Measurements from ENCODE around the gene MYORG.

The MYORG gene

GRCh38 chr9:34326690-34327089 lies 50.0 kb downstream of the MYORG start:
- Histone ChIP-seq H3K4me2 (ENCODE audit: low read depth, low read length, poor library complexity, severe bottlenecking) (peak overlapping the region; percentile 88), H3K79me2 (ENCODE audit: insufficient read depth, low read length) (peaks cover 54% of the 10 kb centered on the region)

DNA sequence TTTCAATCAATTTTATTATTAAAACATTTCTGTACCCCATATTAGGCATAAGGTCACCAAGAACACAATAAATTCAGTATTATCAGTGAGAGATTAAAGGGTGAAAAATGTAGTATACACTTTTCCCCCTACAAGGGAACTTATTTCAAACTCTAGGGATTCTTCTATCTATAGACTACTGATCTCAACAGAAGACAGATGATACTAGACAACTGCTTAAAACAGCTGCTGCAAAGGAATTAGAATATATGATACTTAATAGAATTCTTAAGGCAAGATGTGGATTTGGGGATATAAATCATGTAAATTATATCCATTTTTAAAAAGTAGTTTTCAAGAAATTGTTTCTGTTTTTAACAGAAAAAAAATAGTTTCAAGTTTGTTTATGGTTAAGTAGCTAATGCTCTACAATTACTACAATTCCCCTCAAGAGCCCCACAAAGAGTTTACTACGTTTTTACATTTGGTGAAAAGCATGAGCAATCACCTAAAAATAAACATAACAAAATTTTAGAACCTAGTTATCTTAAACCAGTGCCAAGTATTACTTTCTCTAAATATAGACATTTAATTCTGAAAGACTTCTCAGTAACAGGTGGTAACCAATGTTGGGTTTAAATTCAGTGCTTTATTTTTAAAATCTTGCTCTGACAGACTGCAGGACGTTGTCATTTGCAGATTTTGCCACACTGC lies 53.7 kb downstream of the MYORG start:
- no peaks in the 10 kb centered on the region for H3K27me3 ChIP-seq (ENCODE audit: insufficient read depth, low read length, poor library complexity, severe bottlenecking)
- H3F3A ChIP-seq (ENCODE audit: low read depth), result no peaks in the 10 kb centered on the region
- no peaks in the 10 kb centered on the region for H4K20me1 ChIP-seq (ENCODE audit: insufficient read depth, low read length, poor library complexity, severe bottlenecking)
- H3K9me3 ChIP-seq (ENCODE audit: insufficient read depth, low read depth, low read length), result no peaks in the 10 kb centered on the region
- H3K4me3 ChIP-seq (ENCODE audit: low read length, poor library complexity, severe bottlenecking), result no peak overlapping the region
- no peak overlapping the region for H2AFZ ChIP-seq (ENCODE audit: low read length)
- H3K4me1 ChIP-seq (ENCODE audit: insufficient read depth, low read length, poor library complexity, severe bottlenecking), result peaks cover 11% of the 10 kb centered on the region
- H3K9me2 ChIP-seq (replicated peaks; ENCODE audit: low read depth, low read length), result no peaks in the 10 kb centered on the region
- TF ChIP-seq, protein P1, sequence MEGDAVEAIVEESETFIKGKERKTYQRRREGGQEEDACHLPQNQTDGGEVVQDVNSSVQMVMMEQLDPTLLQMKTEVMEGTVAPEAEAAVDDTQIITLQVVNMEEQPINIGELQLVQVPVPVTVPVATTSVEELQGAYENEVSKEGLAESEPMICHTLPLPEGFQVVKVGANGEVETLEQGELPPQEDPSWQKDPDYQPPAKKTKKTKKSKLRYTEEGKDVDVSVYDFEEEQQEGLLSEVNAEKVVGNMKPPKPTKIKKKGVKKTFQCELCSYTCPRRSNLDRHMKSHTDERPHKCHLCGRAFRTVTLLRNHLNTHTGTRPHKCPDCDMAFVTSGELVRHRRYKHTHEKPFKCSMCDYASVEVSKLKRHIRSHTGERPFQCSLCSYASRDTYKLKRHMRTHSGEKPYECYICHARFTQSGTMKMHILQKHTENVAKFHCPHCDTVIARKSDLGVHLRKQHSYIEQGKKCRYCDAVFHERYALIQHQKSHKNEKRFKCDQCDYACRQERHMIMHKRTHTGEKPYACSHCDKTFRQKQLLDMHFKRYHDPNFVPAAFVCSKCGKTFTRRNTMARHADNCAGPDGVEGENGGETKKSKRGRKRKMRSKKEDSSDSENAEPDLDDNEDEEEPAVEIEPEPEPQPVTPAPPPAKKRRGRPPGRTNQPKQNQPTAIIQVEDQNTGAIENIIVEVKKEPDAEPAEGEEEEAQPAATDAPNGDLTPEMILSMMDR (conservative IDR thresholded peaks at IDR 0.05; ENCODE audit: low read length), result no peak
- no peak for TF ChIP-seq EZH2phosphoT487 (IDR thresholded peaks at IDR 0.05; ENCODE audit: borderline replicate concordance)
- peak overlapping the region; percentile 5 for H3K9ac ChIP-seq (ENCODE audit: low read depth, low read length, poor library complexity, severe bottlenecking)
- peaks cover 33% of the 10 kb centered on the region for H3K79me2 ChIP-seq (ENCODE audit: insufficient read depth, low read length)
- no peaks in the 10 kb centered on the region for H3K36me3 ChIP-seq (ENCODE audit: insufficient read depth, low read length)
- peak overlapping the region; percentile 3 for H3K4me2 ChIP-seq (ENCODE audit: low read depth, low read length, poor library complexity, severe bottlenecking)

More at GRCh38 chr9:34326690-34327089, 50.0 kb downstream of the MYORG start:
- Histone ChIP-seq H4K20me1 (ENCODE audit: insufficient read depth, low read length, poor library complexity, severe bottlenecking) (no peaks in the 10 kb centered on the region), H3K9me3 (ENCODE audit: insufficient read depth, low read depth, low read length) (no peaks in the 10 kb centered on the region), H2AFZ (ENCODE audit: low read length) (no peak overlapping the region), H3K27me3 (ENCODE audit: insufficient read depth, low read length, poor library complexity, severe bottlenecking) (no peaks in the 10 kb centered on the region), H3K36me3 (ENCODE audit: insufficient read depth, low read length) (no peaks in the 10 kb centered on the region), H3K9me2 (replicated peaks; ENCODE audit: low read depth, low read length) (no peaks in the 10 kb centered on the region), H3K4me3 (ENCODE audit: low read length, poor library complexity, severe bottlenecking) (peak overlapping the region; percentile 31), H3K9ac (ENCODE audit: low read depth, low read length, poor library complexity, severe bottlenecking) (peak overlapping the region; percentile 45), H3F3A (ENCODE audit: low read depth) (no peaks in the 10 kb centered on the region), H3K4me1 (ENCODE audit: insufficient read depth, low read length, poor library complexity, severe bottlenecking) (peaks cover 14% of the 10 kb centered on the region)
- TF ChIP-seq EZH2phosphoT487 (IDR thresholded peaks at IDR 0.05; ENCODE audit: borderline replicate concordance), result no peak

DNA sequence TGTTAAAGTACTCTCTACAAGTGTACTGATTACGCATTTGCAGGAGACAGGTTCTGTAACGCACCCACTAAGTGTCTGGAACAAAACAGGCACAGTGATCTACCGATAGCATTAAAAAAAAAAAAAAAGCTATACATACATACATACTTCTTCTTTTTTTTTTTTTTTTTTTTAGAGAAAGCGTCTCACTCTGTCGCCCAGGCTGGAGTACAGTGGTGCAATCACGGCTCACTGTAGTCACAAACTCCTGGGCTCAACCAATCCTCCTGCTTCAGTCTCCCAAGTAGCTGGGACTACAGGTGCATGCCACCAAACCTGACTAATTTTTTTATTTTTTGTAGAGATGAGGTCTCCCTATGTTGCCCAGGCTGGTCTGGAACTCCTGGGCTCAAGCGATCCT lies 55.2 kb downstream of the MYORG start:
- Histone ChIP-seq H4K20me1 (ENCODE audit: insufficient read depth, low read length, poor library complexity, severe bottlenecking) (no peaks in the 10 kb centered on the region), H3K27me3 (ENCODE audit: insufficient read depth, low read length, poor library complexity, severe bottlenecking) (no peaks in the 10 kb centered on the region), H2AFZ (ENCODE audit: low read length) (no peak overlapping the region), H3K9me3 (ENCODE audit: insufficient read depth, low read depth, low read length) (no peaks in the 10 kb centered on the region), H3F3A (ENCODE audit: low read depth) (no peaks in the 10 kb centered on the region), H3K9me2 (replicated peaks; ENCODE audit: low read depth, low read length) (no peaks in the 10 kb centered on the region), H3K9ac (ENCODE audit: low read depth, low read length, poor library complexity, severe bottlenecking) (no peak overlapping the region), H3K36me3 (ENCODE audit: insufficient read depth, low read length) (no peaks in the 10 kb centered on the region), H3K4me2 (ENCODE audit: low read depth, low read length, poor library complexity, severe bottlenecking) (no peak overlapping the region), H3K4me1 (ENCODE audit: insufficient read depth, low read length, poor library complexity, severe bottlenecking) (peaks cover 3% of the 10 kb centered on the region), H3K4me3 (ENCODE audit: low read length, poor library complexity, severe bottlenecking) (no peak overlapping the region), H3K79me2 (ENCODE audit: insufficient read depth, low read length) (peaks cover 22% of the 10 kb centered on the region)
- TF ChIP-seq EZH2phosphoT487 (IDR thresholded peaks at IDR 0.05; ENCODE audit: borderline replicate concordance), result no peak
- TF ChIP-seq, protein P1 (conservative IDR thresholded peaks at IDR 0.05; ENCODE audit: low read length), result no peak

All from Loucy (cell line).